Effector memory CD4-positive, alpha-beta T cell (primary cell): Measurements from ENCODE around the gene FBLN2.

Experiments
- DNase-seq, 3 donors: peaks; one replicate each; pipeline ENCODE4 v3.0.0-alpha.2; 2020
- H3K27ac ChIP-seq: 2 replicates; pipeline ENCODE4 v1.7.0; 2013; ENCODE audit warnings: mild to moderate bottlenecking, low read length, moderate library complexity; ENCODE audit not compliant: insufficient read depth, poor library complexity, severe bottlenecking
- H3K27me3 ChIP-seq: replicated peaks from 2 replicates; pipeline ENCODE4 v1.7.0; 2013; ENCODE audit warnings: mild to moderate bottlenecking, low read length; ENCODE audit not compliant: insufficient read depth, control insufficient read depth, poor library complexity, severe bottlenecking
- H3K36me3 ChIP-seq: 2 replicates; pipeline ENCODE4 v1.7.0; 2013; ENCODE audit warnings: mild to moderate bottlenecking, low read length, moderate library complexity; ENCODE audit not compliant: control insufficient read depth, insufficient read depth
- H3K4me1 ChIP-seq: 2 replicates; pipeline ENCODE4 v1.7.0; 2013; ENCODE audit warnings: low read length, mild to moderate bottlenecking; ENCODE audit not compliant: control insufficient read depth, insufficient read depth, poor library complexity, severe bottlenecking
- H3K4me3 ChIP-seq: 2 replicates; pipeline ENCODE4 v1.7.0; 2013; ENCODE audit warnings: low read length, low read depth, mild to moderate bottlenecking; ENCODE audit not compliant: insufficient read depth, poor library complexity, severe bottlenecking
- H3K9me3 ChIP-seq: 2 replicates; pipeline ENCODE4 v1.7.0; 2013; ENCODE audit warnings: mild to moderate bottlenecking, low read length, moderate library complexity; ENCODE audit not compliant: control insufficient read depth

The FBLN2 gene

GRCh38 chr3:13612829-13613228 is 63.9 kb downstream of the FBLN2 start:
- H3K4me1 ChIP-seq: no peaks in the 10 kb centered on the region
- no peak for DNase-seq
- H3K27me3 ChIP-seq: no peaks in the 10 kb centered on the region

GRCh38 chr3:13613343-13614190 is 64.6 kb downstream of the FBLN2 start:
- H3K36me3 ChIP-seq: no peaks in the 10 kb centered on the region
- H3K9me3 ChIP-seq: no peaks in the 10 kb centered on the region
- no peaks in the 10 kb centered on the region for H3K27me3 ChIP-seq
- H3K4me3 ChIP-seq: no peak overlapping the region
- no peak overlapping the region for H3K27ac ChIP-seq
- DNase-seq: no peak
- H3K4me1 ChIP-seq: no peaks in the 10 kb centered on the region

More at GRCh38 chr3:13612829-13613228, 63.9 kb downstream of the FBLN2 start:
- Histone ChIP-seq H3K4me3 (no peak overlapping the region), H3K36me3 (no peaks in the 10 kb centered on the region), H3K27ac (no peak overlapping the region), H3K9me3 (no peaks in the 10 kb centered on the region)

- Histone ChIP-seq H3K27ac (no peak overlapping the region), H3K4me3 (no peak overlapping the region)
Measured at GRCh38 chr3:13614607-13615006, 65.7 kb downstream of the FBLN2 start.

GRCh38 chr3:13615019-13615528 is 66.1 kb downstream of the FBLN2 start:
- no peaks in the 10 kb centered on the region for H3K36me3 ChIP-seq
- no peak for DNase-seq
- no peak overlapping the region for H3K4me3 ChIP-seq
- H3K9me3 ChIP-seq: no peaks in the 10 kb centered on the region
- no peaks in the 10 kb centered on the region for H3K4me1 ChIP-seq
- no peaks in the 10 kb centered on the region for H3K27me3 ChIP-seq
- no peak overlapping the region for H3K27ac ChIP-seq

More at GRCh38 chr3:13614607-13615006, 65.7 kb downstream of the FBLN2 start:
- H3K4me1 ChIP-seq: no peaks in the 10 kb centered on the region
- no peaks in the 10 kb centered on the region for H3K36me3 ChIP-seq
- no peak for DNase-seq
- H3K27me3 ChIP-seq: no peaks in the 10 kb centered on the region
- no peaks in the 10 kb centered on the region for H3K9me3 ChIP-seq

DNA sequence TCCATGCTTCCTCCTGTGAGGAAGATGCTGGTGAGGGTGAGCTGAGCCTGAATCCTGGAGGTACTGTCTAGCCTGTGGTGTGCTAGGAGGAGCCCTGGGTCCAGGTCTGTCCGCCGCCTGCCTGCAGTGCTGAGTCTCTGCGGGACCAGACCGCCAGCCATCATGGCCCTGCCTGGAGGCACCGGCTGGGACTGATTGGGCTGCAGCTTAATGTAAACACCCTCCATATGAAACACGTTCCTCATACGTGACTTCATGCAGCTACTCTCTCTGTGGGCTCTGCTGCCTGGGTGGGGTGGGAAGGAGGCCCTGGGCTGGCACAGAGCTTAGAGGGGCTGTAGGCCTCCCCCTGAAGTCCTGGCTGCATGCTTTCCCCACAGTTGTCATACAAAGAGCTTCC is 67.4 kb downstream of the FBLN2 start:
- Histone ChIP-seq H3K27ac (no peak overlapping the region), H3K9me3 (no peaks in the 10 kb centered on the region), H3K4me1 (no peaks in the 10 kb centered on the region), H3K36me3 (no peaks in the 10 kb centered on the region), H3K4me3 (no peak overlapping the region), H3K27me3 (no peaks in the 10 kb centered on the region)
- DNase-seq: no peak

- H3K27me3 ChIP-seq: no peaks in the 10 kb centered on the region
- no peaks in the 10 kb centered on the region for H3K9me3 ChIP-seq
- no peak for DNase-seq
- no peaks in the 10 kb centered on the region for H3K4me1 ChIP-seq
- H3K36me3 ChIP-seq: no peaks in the 10 kb centered on the region
- no peak overlapping the region for H3K27ac ChIP-seq
- H3K4me3 ChIP-seq: no peak overlapping the region
Measured at GRCh38 chr3:13617097-13617738, 68.3 kb downstream of the FBLN2 start.

DNA sequence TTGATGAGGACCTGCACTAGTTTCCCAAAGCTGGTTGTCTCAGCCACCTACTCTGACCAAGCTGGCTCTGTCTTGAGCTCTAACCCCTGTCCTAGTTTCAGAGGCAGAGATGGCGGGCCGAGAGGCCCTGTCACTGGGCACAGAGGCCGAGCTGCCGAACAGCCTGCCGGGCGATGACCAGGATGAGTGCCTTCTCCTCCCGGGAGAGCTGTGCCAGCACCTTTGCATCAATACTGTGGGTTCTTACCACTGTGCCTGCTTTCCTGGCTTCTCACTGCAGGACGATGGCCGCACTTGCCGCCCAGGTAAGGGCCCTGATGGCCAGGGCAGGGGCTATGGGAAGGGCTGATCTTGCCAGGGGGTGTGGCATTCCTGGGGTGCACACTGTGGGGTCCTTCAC is 69.1 kb downstream of the FBLN2 start:
- no peaks in the 10 kb centered on the region for H3K27me3 ChIP-seq
- H3K36me3 ChIP-seq: no peaks in the 10 kb centered on the region
- no peak overlapping the region for H3K4me3 ChIP-seq
- no peak overlapping the region for H3K27ac ChIP-seq
- no peaks in the 10 kb centered on the region for H3K9me3 ChIP-seq
- H3K4me1 ChIP-seq: no peaks in the 10 kb centered on the region
- DNase-seq: no peak

DNA sequence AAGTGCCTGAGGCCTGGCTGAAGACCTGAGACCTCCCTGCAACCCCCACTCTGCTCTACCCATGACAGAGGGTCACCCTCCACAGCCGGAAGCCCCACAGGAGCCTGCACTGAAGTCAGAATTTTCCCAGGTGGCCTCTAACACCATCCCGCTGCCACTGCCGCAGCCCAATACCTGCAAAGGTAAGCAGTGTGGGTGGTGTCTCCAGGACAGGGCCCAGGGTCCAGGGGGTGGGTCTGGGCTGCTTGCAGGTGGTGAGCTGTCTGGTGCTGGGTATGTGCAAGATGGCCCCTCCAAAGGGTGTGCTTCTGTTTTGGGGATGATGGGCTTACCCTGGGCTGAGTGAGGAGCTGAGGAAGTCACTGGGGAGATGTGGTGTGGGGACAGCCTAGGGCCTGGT is 69.9 kb downstream of the FBLN2 start:
- Histone ChIP-seq H3K9me3 (no peaks in the 10 kb centered on the region), H3K36me3 (no peaks in the 10 kb centered on the region), H3K27ac (no peak overlapping the region), H3K4me3 (no peak overlapping the region), H3K4me1 (no peaks in the 10 kb centered on the region), H3K27me3 (no peaks in the 10 kb centered on the region)
- DNase-seq: no peak

DNA sequence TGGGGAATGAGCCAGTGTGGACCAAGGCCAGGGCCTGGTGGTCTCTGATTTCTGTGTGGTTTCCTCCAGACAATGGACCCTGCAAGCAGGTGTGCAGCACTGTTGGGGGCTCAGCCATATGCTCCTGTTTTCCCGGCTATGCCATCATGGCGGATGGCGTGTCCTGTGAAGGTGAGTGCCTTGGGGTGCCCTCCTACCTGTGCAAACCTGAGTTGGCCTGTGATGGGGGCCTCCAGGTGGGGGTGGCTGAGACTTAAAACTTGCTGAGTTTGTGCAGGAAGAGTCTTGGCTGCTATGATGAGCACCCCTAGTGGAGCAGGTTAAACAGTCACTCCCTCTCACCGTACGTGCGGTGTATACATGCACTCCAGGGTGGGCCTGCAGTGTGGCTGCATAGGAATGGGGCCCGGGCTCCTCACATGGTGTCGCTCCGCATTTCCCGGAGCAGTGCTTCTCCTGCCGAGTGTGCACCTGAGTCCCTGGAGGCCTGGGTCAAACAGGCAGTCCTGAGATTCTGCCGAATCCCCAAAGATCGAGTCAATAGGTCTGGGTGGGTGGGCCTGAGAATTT is 70.8 kb downstream of the FBLN2 start:
- Histone ChIP-seq H3K4me3 (no peak overlapping the region), H3K27ac (no peak overlapping the region), H3K36me3 (no peaks in the 10 kb centered on the region), H3K27me3 (no peaks in the 10 kb centered on the region), H3K9me3 (no peaks in the 10 kb centered on the region), H3K4me1 (no peaks in the 10 kb centered on the region)
- no peak for DNase-seq

- no peaks in the 10 kb centered on the region for H3K9me3 ChIP-seq
- no peak overlapping the region for H3K27ac ChIP-seq
- no peak for DNase-seq
- H3K4me3 ChIP-seq: no peak overlapping the region
- no peaks in the 10 kb centered on the region for H3K27me3 ChIP-seq
- H3K4me1 ChIP-seq: no peaks in the 10 kb centered on the region
- no peaks in the 10 kb centered on the region for H3K36me3 ChIP-seq
Measured at GRCh38 chr3:13620281-13620680, 71.4 kb downstream of the FBLN2 start.
